IMR-90 (cell line): Measurements from ENCODE around the gene MTMR3. TPM values are rescaled to one million over a fixed set of nuclear protein-coding genes. Genes with fewer than 3 reads are reported as not detected.

Source experiments
- ATAC-seq: fragments of 200-7000 bp; cut with Tn5 transposase; 2 replicates; pipeline ENCODE4 v1.9.1; 2020; ENCODE audit warnings: low read depth, mild to moderate bottlenecking, moderate library complexity
- BruUV-seq: library from RNA; stranded (reverse); fragments of 400-500 nt; replicated peaks from 2 replicates; lab custom pipeline; 2021; lab: Mats Ljungman, UMichigan
- CTCF ChIA-PET: fragments of 300-600 bp; formaldehyde crosslinking; extraction: SDS; loops from one replicate; lab custom pipeline; 2021; ENCODE audit warnings: antibody characterized with exemption; lab: Yijun Ruan, JAX
- POLR2A ChIA-PET: fragments of 300-600 bp; sonication (Branson Sonifier 250); formaldehyde crosslinking; loops from one replicate; lab custom pipeline; 2022; ENCODE audit warnings: antibody characterized with exemption; ENCODE audit not compliant: unreplicated experiment; lab: Charles Lee
- DNase-seq: peaks from one replicate; pipeline ENCODE4 v3.0.0; 2013
- H2AFZ ChIP-seq: replicated peaks from 2 replicates; pipeline ENCODE3; 2013; ENCODE audit warnings: low read length, mild to moderate bottlenecking; ENCODE audit not compliant: poor library complexity
- H2AK5ac ChIP-seq: 2 replicates; pipeline ENCODE4 v1.6.1; 2013; ENCODE audit warnings: low read depth, low read length, inconsistent platforms
- H2AK9ac ChIP-seq: replicated peaks from 2 replicates; pipeline ENCODE3; 2013; ENCODE audit warnings: mild to moderate bottlenecking, low read depth, low read length, moderate library complexity; ENCODE audit not compliant: poor library complexity
- H2BK120ac ChIP-seq: 2 replicates; pipeline ENCODE4 v1.6.1; 2013; ENCODE audit warnings: low read depth, low read length, inconsistent platforms
- H2BK15ac ChIP-seq: 3 replicates; pipeline ENCODE4 v1.6.1; 2013; ENCODE audit warnings: low read depth, low read length, inconsistent platforms
- H2BK20ac ChIP-seq: 2 replicates; pipeline ENCODE4 v1.6.1; 2013; ENCODE audit warnings: low read depth, mild to moderate bottlenecking, inconsistent platforms, low read length, moderate library complexity
- H2BK5ac ChIP-seq: 2 replicates; pipeline ENCODE4 v1.6.1; 2013; ENCODE audit warnings: mild to moderate bottlenecking, low read depth, low read length, inconsistent platforms; ENCODE audit not compliant: poor library complexity, severe bottlenecking
- H3K14ac ChIP-seq: replicated peaks from 2 replicates; pipeline ENCODE4 v1.6.1; 2013; ENCODE audit warnings: low read depth, low read length, inconsistent platforms
- H3K18ac ChIP-seq: 2 replicates; pipeline ENCODE4 v1.6.1; 2013; ENCODE audit warnings: low read depth, low read length, control low read depth
- H3K23ac ChIP-seq: 2 replicates; pipeline ENCODE4 v1.6.1; 2013; ENCODE audit warnings: low read depth, low read length, inconsistent platforms
- H3K27ac ChIP-seq: 2 replicates; pipeline ENCODE4 v1.5.1; 2013; ENCODE audit warnings: mild to moderate bottlenecking, control low read depth, low read length; ENCODE audit not compliant: insufficient read depth
- H3K27me3 ChIP-seq: 2 replicates; pipeline ENCODE4 v1.6.1; 2013; ENCODE audit warnings: low read length; ENCODE audit not compliant: control insufficient read depth, insufficient read depth
- H3K36me3 ChIP-seq: 2 replicates; pipeline ENCODE4 v1.6.1; 2013; ENCODE audit warnings: low read length, mixed read lengths; ENCODE audit not compliant: control insufficient read depth, insufficient read depth
- H3K4ac ChIP-seq: 2 replicates; pipeline ENCODE4 v1.6.1; 2013; ENCODE audit warnings: low read depth, low read length, inconsistent platforms
- H3K4me1 ChIP-seq: 2 replicates; pipeline ENCODE4 v1.6.1; 2013; ENCODE audit warnings: low read length, mixed read lengths; ENCODE audit not compliant: control insufficient read depth, insufficient read depth
- H3K4me2 ChIP-seq: 2 replicates; pipeline ENCODE4 v1.6.1; 2013; ENCODE audit warnings: low read depth, mild to moderate bottlenecking, control low read depth, low read length, moderate library complexity
- H3K4me3 ChIP-seq: 2 replicates; pipeline ENCODE4 v1.5.1; 2013; ENCODE audit warnings: low read depth, mild to moderate bottlenecking, control low read depth, low read length, moderate library complexity; ENCODE audit not compliant: insufficient read depth
- H3K56ac ChIP-seq: 2 replicates; pipeline ENCODE4 v1.6.1; 2013; ENCODE audit warnings: low read length, inconsistent platforms; ENCODE audit not compliant: insufficient read depth; ENCODE audit errors: extremely low read depth
- H3K79me1 ChIP-seq, 2 experiments: 2 replicates each; pipeline ENCODE4 v1.6.1; 2013; ENCODE audit warnings: low read length in 2 of 2, inconsistent platforms in 1 of 2, low read depth in 1 of 2
- H3K9ac ChIP-seq: 2 replicates; pipeline ENCODE4 v1.6.1; 2013; ENCODE audit warnings: low read depth, low read length, control low read depth
- H3K9me1 ChIP-seq: 2 replicates; pipeline ENCODE4 v1.6.1; 2013; ENCODE audit warnings: low read length, inconsistent platforms; ENCODE audit not compliant: insufficient read depth
- H3K9me3 ChIP-seq: 2 replicates; pipeline ENCODE4 v1.6.1; 2013; ENCODE audit warnings: low read length; ENCODE audit not compliant: control insufficient read depth, insufficient read depth
- H4K20me1 ChIP-seq: 2 replicates; pipeline ENCODE4 v1.6.1; 2013; ENCODE audit warnings: low read length, inconsistent platforms; ENCODE audit not compliant: insufficient read depth
- H4K5ac ChIP-seq: 2 replicates; pipeline ENCODE4 v1.6.1; 2013; ENCODE audit warnings: mild to moderate bottlenecking, low read depth, low read length, control low read depth
- H4K8ac ChIP-seq, 2 experiments: 2 replicates each; pipeline ENCODE4 v1.6.1; 2013; ENCODE audit warnings: low read depth in 2 of 2, low read length in 2 of 2, control low read depth in 1 of 2, inconsistent platforms in 1 of 2
- H4K91ac ChIP-seq: 2 replicates; pipeline ENCODE4 v1.6.1; 2013; ENCODE audit warnings: low read depth, low read length, inconsistent platforms; ENCODE audit not compliant: insufficient read depth
- CTCF ChIP-seq: conservative IDR thresholded peaks from 2 replicates; pipeline ENCODE4 v1.5.1; 2012; ENCODE audit warnings: mild to moderate bottlenecking, low read depth, low read length, improper control_type of control experiment
- ELK1 ChIP-seq: fragments of 150-350 bp; IDR thresholded peaks from 2 replicates; pipeline ENCODE4 v1.6.1; 2016; ENCODE audit warnings: low read depth, mild to moderate bottlenecking, low read length, moderate library complexity, borderline replicate concordance
- FOS ChIP-seq: fragments of 150-350 bp; IDR thresholded peaks from 2 replicates; pipeline ENCODE4 v1.6.1; 2016; ENCODE audit warnings: low read depth, low read length
- MAFK ChIP-seq: IDR thresholded peaks from 2 replicates; pipeline ENCODE4 v1.6.1; 2012; ENCODE audit warnings: low read depth, low read length, improper control_type of control experiment
- MAZ ChIP-seq: IDR thresholded peaks from 2 replicates; pipeline ENCODE4 v1.6.1; 2012; ENCODE audit warnings: low read depth, mild to moderate bottlenecking, low read length, improper control_type of control experiment, moderate library complexity, borderline replicate concordance
- MXI1 ChIP-seq: IDR thresholded peaks from 2 replicates; pipeline ENCODE4 v1.6.1; 2012; ENCODE audit warnings: low read depth, mild to moderate bottlenecking, low read length, moderate library complexity, borderline replicate concordance
- USF2 ChIP-seq: fragments of 150-350 bp; IDR thresholded peaks from 2 replicates; pipeline ENCODE4 v1.6.1; 2017; ENCODE audit warnings: mild to moderate bottlenecking, antibody characterized with exemption, low read length, low read depth
- WGBS, 2 experiments: methylation state at CpG; one replicate each; pipeline versions ENCODE4 v1.1.5 to v1.1.7; 2013; ENCODE audit warnings: missing lambda C conversion rate in 2 of 2; ENCODE audit not compliant: insufficient read length in 1 of 2; ENCODE audit errors: extremely low coverage in 2 of 2; 5-methylcytosine and 5-hydroxymethylcytosine counted together
- dilution Hi-C: fragments of 300-500 bp; cut with HindIII; formaldehyde crosslinking; loops from one replicate; pipeline ENCODE4 v1.14.3; 2018; ENCODE audit warnings: low sequenced_read_pairs; ENCODE audit not compliant: unreplicated experiment
- in situ Hi-C: fragments of 300-500 bp; cut with MboI; formaldehyde crosslinking; loops from 3 replicates; pipeline ENCODE4 v1.14.3; 2019; ENCODE audit warnings: low sequenced_read_pairs, inconsistent platforms, mixed read lengths
- intact Hi-C: fragments of 100-400 bp; cut with micrococcal nuclease; formaldehyde crosslinking; loops from 2 replicates; pipeline ENCODE4 v1.10.0; 2022
- polyA plus RNA-seq, 3 experiments: library from polyadenylated mRNA; depleted of rRNA; stranded (reverse); fragments of >200 nt; gene quantifications; 2 replicates each; pipeline ENCODE4 v1.2.3, GENCODE V29; 2012; ENCODE audit warnings: low replicate concordance in 1 of 3
- total RNA-seq: library from RNA; depleted of rRNA; stranded (reverse); fragments of >200 nt; gene quantifications from 2 replicates; pipeline ENCODE4 v1.2.3, GENCODE V29; 2012

The MTMR3 gene
- total and polyA plus RNA-seq, 2 of the 4 experiments (the other 2 are of a cell fraction): 21.3 to 29.4 TPM

- POLR2A ChIA-PET: interaction anchor here (0.6 kb wide), 1 partner anchor 1075 kb away, joined by 3 read pairs; no protein-coding TSS in a partner anchor
- Histone ChIP-seq H4K5ac (no peak overlapping the region), H2AK9ac (no peak overlapping the region), H2BK120ac (no peak overlapping the region), H2BK20ac (no peak overlapping the region), H3K9ac (no peak overlapping the region), H3K36me3 (no peaks in the 10 kb centered on the region), H4K8ac (no peak overlapping the region), H3K79me1 (no peaks in the 10 kb centered on the region), H3K9me1 (no peaks in the 10 kb centered on the region), H3K27me3 (peaks cover 4% of the 10 kb centered on the region), H4K91ac (no peak overlapping the region), H3K4ac (no peak overlapping the region), H3K14ac (no peak overlapping the region), H2BK5ac (no peak overlapping the region), H3K56ac (no peak overlapping the region), H2AFZ (no peak overlapping the region), H3K4me2 (no peak overlapping the region), H3K27ac (no peak overlapping the region), H3K9me3 (no peaks in the 10 kb centered on the region), H3K4me1 (0 out of 2 replicates have a peak, but pooled peaks cover 2% of the 10 kb centered on the region), H3K18ac (no peak overlapping the region), H2BK15ac (no peak overlapping the region), H3K4me3 (no peak overlapping the region), H3K23ac (no peak overlapping the region), H4K20me1 (no peaks in the 10 kb centered on the region), H2AK5ac (no peak overlapping the region)
- WGBS, 2 experiments: no CpG with 5 or more reads among the region's 2 CpGs
- intact Hi-C loops: no loop called here
- DNase-seq (no peak), ATAC-seq (no peak)
- dilution Hi-C loops: no loop called here
- TF ChIP-seq MAZ (no peak), ELK1 (no peak), CTCF (no peak), USF2 (no peak), MAFK (no peak), MXI1 (no peak), FOS (no peak)
- no TSS peak for BruUV-seq
- CTCF ChIA-PET: no interaction called here
- in situ Hi-C loops: no loop called here
These were observed 9.0 kb upstream of the MTMR3 start for GRCh38 chr22:29873943-29874342.
